Neutrophil (primary cell): ENCODE results near the gene ZBED3.
"Not testable (repeated sequence)": the region's sequence is repeated elsewhere in the genome, so short reads cannot be mapped to it uniquely, and the experiment has no call there.

Source experiments
- H3K27ac ChIP-seq: fragments of 200-600 bp; sonication (generic); 2 replicates; pipeline ENCODE4 v1.5.1; 2016; ENCODE audit warnings: mild to moderate bottlenecking, moderate library complexity
- H3K27me3 ChIP-seq: fragments of 200-600 bp; sonication (generic); 2 replicates; pipeline ENCODE4 v1.6.0; 2016; ENCODE audit warnings: mild to moderate bottlenecking
- H3K36me3 ChIP-seq: fragments of 200-600 bp; sonication (generic); 2 replicates; pipeline ENCODE4 v1.5.1; 2017
- H3K4me1 ChIP-seq, 2 experiments: fragments of 200-600 bp in 1 of 2; sonication (generic) in 1 of 2; 1 replicate in 1 of 2; 2 replicates in 1 of 2; pipeline versions ENCODE4 v1.5.1 to v1.6.1; 2013 to 2016; ENCODE audit warnings: low read depth in 1 of 2, low read length in 1 of 2, mild to moderate bottlenecking in 1 of 2, moderate library complexity in 1 of 2; ENCODE audit not compliant: control insufficient read depth in 1 of 2, insufficient read depth in 1 of 2
- H3K4me3 ChIP-seq, 2 experiments: fragments of 200-600 bp in 1 of 2; sonication (generic) in 1 of 2; 1 replicate in 1 of 2; 2 replicates in 1 of 2; pipeline ENCODE4 v1.5.1; 2013 to 2016; ENCODE audit warnings: low read depth in 1 of 2, low read length in 1 of 2, mild to moderate bottlenecking in 1 of 2, moderate library complexity in 1 of 2
- H3K9me3 ChIP-seq: fragments of 200-600 bp; sonication (generic); 2 replicates; pipeline ENCODE4 v1.5.1; 2016
- TF ChIP-seq, protein P1 (sequence below): fragments of 200-600 bp; sonication (generic); IDR thresholded peaks from 2 replicates; pipeline ENCODE4 v1.5.1; 2016; ENCODE audit warnings: antibody characterized with exemption

Gene ZBED3

DNA sequence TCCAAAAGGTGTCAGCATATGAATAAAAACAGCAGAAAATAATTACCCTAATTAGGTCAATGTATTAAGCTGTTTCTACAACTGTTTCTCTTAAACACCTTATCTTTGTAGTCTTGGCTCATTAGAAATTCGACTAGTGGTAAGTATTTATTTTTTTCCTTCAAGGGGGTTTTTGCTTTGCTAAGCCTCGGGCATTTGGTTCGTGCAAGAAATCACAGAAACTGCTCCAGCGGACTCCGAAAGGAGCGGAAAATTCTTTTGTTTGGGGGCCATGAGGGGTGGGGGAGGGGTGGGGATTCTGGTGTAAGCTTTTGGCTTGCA is 757 bp downstream of the ZBED3 start:
- peaks cover 17 to 20% of the 10 kb centered on the region in 2 experiments for H3K4me1 ChIP-seq
- peaks cover 27% of the 10 kb centered on the region for H3K27me3 ChIP-seq
- no peak overlapping the region for H3K27ac ChIP-seq
- no peaks in the 10 kb centered on the region for H3K9me3 ChIP-seq
- no peaks in the 10 kb centered on the region for H3K36me3 ChIP-seq
- TF ChIP-seq, protein P1, sequence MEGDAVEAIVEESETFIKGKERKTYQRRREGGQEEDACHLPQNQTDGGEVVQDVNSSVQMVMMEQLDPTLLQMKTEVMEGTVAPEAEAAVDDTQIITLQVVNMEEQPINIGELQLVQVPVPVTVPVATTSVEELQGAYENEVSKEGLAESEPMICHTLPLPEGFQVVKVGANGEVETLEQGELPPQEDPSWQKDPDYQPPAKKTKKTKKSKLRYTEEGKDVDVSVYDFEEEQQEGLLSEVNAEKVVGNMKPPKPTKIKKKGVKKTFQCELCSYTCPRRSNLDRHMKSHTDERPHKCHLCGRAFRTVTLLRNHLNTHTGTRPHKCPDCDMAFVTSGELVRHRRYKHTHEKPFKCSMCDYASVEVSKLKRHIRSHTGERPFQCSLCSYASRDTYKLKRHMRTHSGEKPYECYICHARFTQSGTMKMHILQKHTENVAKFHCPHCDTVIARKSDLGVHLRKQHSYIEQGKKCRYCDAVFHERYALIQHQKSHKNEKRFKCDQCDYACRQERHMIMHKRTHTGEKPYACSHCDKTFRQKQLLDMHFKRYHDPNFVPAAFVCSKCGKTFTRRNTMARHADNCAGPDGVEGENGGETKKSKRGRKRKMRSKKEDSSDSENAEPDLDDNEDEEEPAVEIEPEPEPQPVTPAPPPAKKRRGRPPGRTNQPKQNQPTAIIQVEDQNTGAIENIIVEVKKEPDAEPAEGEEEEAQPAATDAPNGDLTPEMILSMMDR: no peak
- peak overlapping the region; percentile 61 to 70 for H3K4me3 ChIP-seq

DNA sequence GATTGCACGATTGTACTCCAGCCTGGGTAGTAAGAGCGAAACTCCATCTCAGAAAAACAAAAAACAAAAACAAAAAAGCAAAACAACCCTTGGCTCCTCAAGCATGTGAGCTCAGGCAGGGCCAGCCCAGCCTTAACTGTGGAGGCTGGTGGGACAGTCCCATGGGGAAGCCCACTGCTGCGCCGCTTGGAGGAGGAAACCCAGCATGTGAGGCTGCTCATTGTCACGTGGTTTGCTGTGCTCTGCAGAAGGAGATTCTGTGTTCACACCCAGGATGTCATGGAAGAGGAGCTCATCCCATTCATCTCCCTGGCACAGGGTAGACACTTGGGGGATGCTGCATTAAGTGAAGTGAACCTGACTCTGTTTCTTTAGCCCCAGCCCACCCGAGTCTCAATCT is 4.0 kb downstream of the ZBED3 start:
- TF ChIP-seq, protein P1: no peak
- H3K27ac ChIP-seq: no peak overlapping the region
- H3K36me3 ChIP-seq: no peaks in the 10 kb centered on the region
- no peak overlapping the region for H3K4me3 ChIP-seq
- H3K4me1 ChIP-seq: peaks cover 17 to 20% of the 10 kb centered on the region in 2 experiments
- no peaks in the 10 kb centered on the region for H3K9me3 ChIP-seq
- peaks cover 26% of the 10 kb centered on the region for H3K27me3 ChIP-seq

DNA sequence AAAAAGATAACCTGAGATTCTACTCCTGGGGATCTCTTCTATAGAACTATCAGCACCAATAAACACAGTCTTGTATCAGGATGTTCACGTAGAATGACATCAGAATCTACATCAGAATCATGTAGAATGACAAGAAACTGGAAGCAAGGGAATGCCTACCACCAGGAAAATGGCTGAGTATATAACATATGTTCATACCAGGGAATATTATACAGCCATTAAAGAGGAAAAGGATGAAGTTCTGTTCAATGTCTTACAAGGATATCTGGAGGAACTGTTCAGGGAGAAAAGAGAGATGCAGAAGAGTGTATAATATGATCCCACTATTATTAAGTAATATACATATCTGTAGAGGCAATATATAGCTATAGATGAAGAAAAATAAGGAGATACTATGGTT is 4.8 kb downstream of the ZBED3 start:
- H3K36me3 ChIP-seq: no peaks in the 10 kb centered on the region
- peaks cover 11 to 15% of the 10 kb centered on the region in 2 experiments for H3K4me1 ChIP-seq
- peaks cover 18% of the 10 kb centered on the region for H3K27me3 ChIP-seq
- TF ChIP-seq, protein P1: no peak
- H3K27ac ChIP-seq: no peak overlapping the region
- H3K9me3 ChIP-seq: no peaks in the 10 kb centered on the region
- no peak overlapping the region for H3K4me3 ChIP-seq

DNA sequence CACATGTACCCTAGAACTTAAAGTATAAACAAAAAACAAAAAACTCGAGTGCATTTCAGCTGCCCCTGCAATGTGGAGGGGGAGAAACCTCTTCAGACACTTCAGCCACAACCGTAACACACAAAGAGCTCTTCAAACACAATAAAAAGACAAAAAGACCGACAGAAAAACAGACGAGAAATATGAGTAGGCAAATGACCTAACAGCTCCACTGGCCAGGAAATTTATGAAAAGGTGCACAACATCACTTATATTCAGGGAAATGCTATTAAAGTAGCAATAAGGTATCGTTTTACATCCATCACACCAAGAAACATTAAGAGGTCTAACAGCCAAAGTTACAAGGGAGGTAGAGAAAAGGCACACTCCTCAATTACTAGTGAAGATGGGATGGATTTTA is 6.2 kb downstream of the ZBED3 start:
- Histone ChIP-seq H3K27ac (no peak overlapping the region), H3K4me3 (no peak overlapping the region), H3K9me3 (no peaks in the 10 kb centered on the region), H3K4me1 (peaks cover 6 to 9% of the 10 kb centered on the region in 2 experiments), H3K36me3 (no peaks in the 10 kb centered on the region), H3K27me3 (peaks cover 4% of the 10 kb centered on the region)
- TF ChIP-seq, protein P1: no peak

DNA sequence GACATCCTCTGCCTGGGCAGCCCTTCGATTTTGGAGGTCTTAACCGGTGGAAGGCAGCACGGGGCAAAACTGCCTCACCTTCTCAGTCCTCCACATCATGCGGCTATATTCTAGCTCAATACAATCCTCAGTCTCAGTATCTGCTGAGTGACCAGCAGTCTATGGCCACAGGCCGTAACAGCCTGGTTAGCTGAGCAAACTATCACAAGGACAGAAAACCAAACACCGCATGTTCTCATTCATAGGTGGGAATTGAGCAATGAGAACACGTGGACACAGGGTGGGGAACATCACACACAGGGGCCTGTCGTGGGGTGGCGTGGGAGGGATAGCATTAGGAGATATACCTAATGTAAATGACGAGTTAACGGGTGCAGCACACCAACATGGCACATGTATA is 6.6 kb downstream of the ZBED3 start:
- not testable (repeated sequence) for H3K36me3 ChIP-seq, H3K9me3 ChIP-seq, H3K27me3 ChIP-seq, H3K4me3 ChIP-seq, H3K4me1 ChIP-seq, H3K27ac ChIP-seq

DNA sequence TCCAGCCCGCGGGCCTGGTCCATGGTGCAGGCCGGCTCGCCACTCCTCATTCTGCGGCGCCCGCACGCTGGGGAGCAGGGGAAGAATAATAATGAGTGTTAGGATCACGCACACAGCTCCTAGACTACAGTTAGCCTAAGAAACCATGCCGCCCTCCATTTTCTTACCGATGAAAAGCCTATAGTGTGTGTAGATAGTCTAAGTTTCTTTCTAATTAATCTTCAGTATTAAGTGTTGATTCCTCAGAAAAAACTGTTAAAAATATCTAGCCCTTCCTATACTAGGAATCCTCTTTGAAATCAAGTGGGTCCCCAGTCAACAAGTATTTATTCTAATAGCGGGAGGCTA is 9.3 kb downstream of the ZBED3 start:
- Histone ChIP-seq H3K27me3 (no peaks in the 10 kb centered on the region), H3K4me1 (peaks cover 6 to 9% of the 10 kb centered on the region in 2 experiments), H3K36me3 (no peaks in the 10 kb centered on the region), H3K4me3 (peak overlapping the region; percentile 54 to 60), H3K27ac (peak overlapping the region; percentile 65), H3K9me3 (no peaks in the 10 kb centered on the region)
- TF ChIP-seq, protein P1: no peak
